GM12874 (cell line): ENCODE data around the gene IFITM10.

Experiments
- CTCF ChIP-seq: IDR thresholded peaks from 2 replicates; pipeline ENCODE4 v1.5.1; 2011; ENCODE audit warnings: low read depth, mild to moderate bottlenecking, control low read depth, low read length, moderate library complexity; ENCODE audit not compliant: insufficient read depth

IFITM10 gene

GRCh38 chr11:1741741-1742140 lies 8.7 kb downstream of the IFITM10 start:
- no peak for TF ChIP-seq CTCF

- no peak for TF ChIP-seq CTCF
These were observed 9.4 kb downstream of the IFITM10 start for GRCh38 chr11:1740786-1741530.

- TF ChIP-seq CTCF, result no peak
These were observed 10.8 kb downstream of the IFITM10 start for GRCh38 chr11:1739576-1739975.

GRCh38 chr11:1738380-1738779 lies 12.0 kb downstream of the IFITM10 start:
- TF ChIP-seq CTCF, result no peak

- TF ChIP-seq CTCF, result no peak
These were observed 13.2 kb downstream of the IFITM10 start for GRCh38 chr11:1737080-1737757.

- no peak for TF ChIP-seq CTCF
These were observed 13.9 kb downstream of the IFITM10 start for GRCh38 chr11:1736447-1736992.

- TF ChIP-seq CTCF, result no peak
These were observed 15.1 kb downstream of the IFITM10 start for GRCh38 chr11:1735271-1735670.
